ENCODE data around the gene CCL16. TPM values are rescaled to one million over a fixed set of nuclear protein-coding genes. Genes with fewer than 3 reads are reported as not detected.

Gene CCL16
- total RNA-seq, 1 donor from 2014 or later, result not detected

DNA sequence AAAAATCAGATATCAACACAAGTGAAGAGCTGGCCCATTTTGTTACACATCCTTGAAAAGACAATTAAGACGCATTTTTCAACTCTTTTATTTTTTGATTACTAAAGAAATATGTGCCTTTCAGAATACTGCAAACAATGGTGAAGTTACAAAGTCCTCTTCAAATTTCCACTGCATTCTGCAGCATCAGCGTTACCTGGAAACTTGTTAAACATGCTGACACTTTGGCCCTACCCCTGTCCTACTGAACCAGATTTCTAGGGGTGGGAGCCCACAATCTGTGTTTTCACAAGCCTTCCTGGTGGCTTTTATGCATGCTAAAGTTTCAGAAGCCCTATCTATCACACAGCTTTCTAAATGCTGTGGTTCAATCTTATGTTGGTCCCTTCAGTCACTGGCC, 9.8 kb upstream of the CCL16 start:
- Mint-ChIP-seq H3K27ac (ENCODE audit: unreplicated experiment) (no peak overlapping the region), H3K4me1 (ENCODE audit: low read depth, unreplicated experiment) (no peaks in the 10 kb centered on the region), H3K4me3 (ENCODE audit: unreplicated experiment) (no peak overlapping the region), H3K27me3 (ENCODE audit: unreplicated experiment) (no peaks in the 10 kb centered on the region), H3K9me3 (ENCODE audit: unreplicated experiment) (no peaks in the 10 kb centered on the region), H3K36me3 (ENCODE audit: unreplicated experiment) (no peaks in the 10 kb centered on the region)
- TF ChIP-seq, protein P1, sequence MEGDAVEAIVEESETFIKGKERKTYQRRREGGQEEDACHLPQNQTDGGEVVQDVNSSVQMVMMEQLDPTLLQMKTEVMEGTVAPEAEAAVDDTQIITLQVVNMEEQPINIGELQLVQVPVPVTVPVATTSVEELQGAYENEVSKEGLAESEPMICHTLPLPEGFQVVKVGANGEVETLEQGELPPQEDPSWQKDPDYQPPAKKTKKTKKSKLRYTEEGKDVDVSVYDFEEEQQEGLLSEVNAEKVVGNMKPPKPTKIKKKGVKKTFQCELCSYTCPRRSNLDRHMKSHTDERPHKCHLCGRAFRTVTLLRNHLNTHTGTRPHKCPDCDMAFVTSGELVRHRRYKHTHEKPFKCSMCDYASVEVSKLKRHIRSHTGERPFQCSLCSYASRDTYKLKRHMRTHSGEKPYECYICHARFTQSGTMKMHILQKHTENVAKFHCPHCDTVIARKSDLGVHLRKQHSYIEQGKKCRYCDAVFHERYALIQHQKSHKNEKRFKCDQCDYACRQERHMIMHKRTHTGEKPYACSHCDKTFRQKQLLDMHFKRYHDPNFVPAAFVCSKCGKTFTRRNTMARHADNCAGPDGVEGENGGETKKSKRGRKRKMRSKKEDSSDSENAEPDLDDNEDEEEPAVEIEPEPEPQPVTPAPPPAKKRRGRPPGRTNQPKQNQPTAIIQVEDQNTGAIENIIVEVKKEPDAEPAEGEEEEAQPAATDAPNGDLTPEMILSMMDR (IDR thresholded peaks at IDR 0.05; ENCODE audit: partially characterized antibody, unreplicated experiment), result no peak
- no peak for DNase-seq

DNA sequence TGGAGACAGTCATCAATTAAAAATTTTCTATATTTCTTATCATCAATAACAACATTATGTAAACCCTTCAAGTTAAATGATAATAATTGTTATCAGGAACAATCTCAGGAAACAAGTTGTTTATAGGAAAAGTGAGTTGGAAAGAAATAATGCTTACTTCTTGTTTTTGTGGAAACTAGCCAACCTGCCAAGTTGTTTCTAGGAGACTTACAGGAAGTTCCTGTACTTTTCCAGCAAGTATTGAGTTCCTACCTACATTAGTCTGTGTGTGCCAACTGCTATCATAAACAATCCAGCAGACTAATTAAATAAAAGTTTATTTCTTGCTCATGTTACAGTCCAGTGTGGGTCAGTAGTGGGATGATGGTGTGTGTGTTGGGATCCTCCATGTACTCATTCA, 6.9 kb upstream of the CCL16 start:
- no peak overlapping the region for H3K4me3 Mint-ChIP-seq (ENCODE audit: unreplicated experiment)
- TF ChIP-seq, protein P1 (IDR thresholded peaks at IDR 0.05; ENCODE audit: partially characterized antibody, unreplicated experiment), result no peak
- no peaks in the 10 kb centered on the region for H3K4me1 Mint-ChIP-seq (ENCODE audit: low read depth, unreplicated experiment)
- no peaks in the 10 kb centered on the region for H3K27me3 Mint-ChIP-seq (ENCODE audit: unreplicated experiment)
- DNase-seq, result no peak
- H3K9me3 Mint-ChIP-seq (ENCODE audit: unreplicated experiment), result no peaks in the 10 kb centered on the region
- no peak overlapping the region for H3K27ac Mint-ChIP-seq (ENCODE audit: unreplicated experiment)
- no peaks in the 10 kb centered on the region for H3K36me3 Mint-ChIP-seq (ENCODE audit: unreplicated experiment)

GRCh38 chr17:35986643-35987042, 5.3 kb upstream of the CCL16 start, which contains the start of gene CCL14:
Gene CCL14 (minus strand): TSS chr17:35986729. CDS start chr17:35986649, 80 bp downstream.
- Mint-ChIP-seq H3K4me1 (ENCODE audit: low read depth, unreplicated experiment) (no peaks in the 10 kb centered on the region), H3K27ac (ENCODE audit: unreplicated experiment) (no peak within 1 kb of the TSS), H3K36me3 (ENCODE audit: unreplicated experiment) (no peaks in the 10 kb centered on the region), H3K9me3 (ENCODE audit: unreplicated experiment) (no peaks in the 10 kb centered on the region), H3K27me3 (ENCODE audit: unreplicated experiment) (no peaks in the 10 kb centered on the region), H3K4me3 (ENCODE audit: unreplicated experiment) (no peak within 1 kb of the TSS)
- no peak for DNase-seq
- TF ChIP-seq, protein P1 (IDR thresholded peaks at IDR 0.05; ENCODE audit: partially characterized antibody, unreplicated experiment), result no peak

GRCh38 chr17:35984140-35984539, 2.8 kb upstream of the CCL16 start:
- H3K27me3 Mint-ChIP-seq (ENCODE audit: unreplicated experiment), result peaks cover 1% of the 10 kb centered on the region
- no peak overlapping the region for H3K4me3 Mint-ChIP-seq (ENCODE audit: unreplicated experiment)
- H3K27ac Mint-ChIP-seq (ENCODE audit: unreplicated experiment), result no peak overlapping the region
- H3K36me3 Mint-ChIP-seq (ENCODE audit: unreplicated experiment), result no peaks in the 10 kb centered on the region
- TF ChIP-seq, protein P1 (IDR thresholded peaks at IDR 0.05; ENCODE audit: partially characterized antibody, unreplicated experiment), result no peak
- no peaks in the 10 kb centered on the region for H3K4me1 Mint-ChIP-seq (ENCODE audit: low read depth, unreplicated experiment)
- no peaks in the 10 kb centered on the region for H3K9me3 Mint-ChIP-seq (ENCODE audit: unreplicated experiment)
- DNase-seq, result no peak

DNA sequence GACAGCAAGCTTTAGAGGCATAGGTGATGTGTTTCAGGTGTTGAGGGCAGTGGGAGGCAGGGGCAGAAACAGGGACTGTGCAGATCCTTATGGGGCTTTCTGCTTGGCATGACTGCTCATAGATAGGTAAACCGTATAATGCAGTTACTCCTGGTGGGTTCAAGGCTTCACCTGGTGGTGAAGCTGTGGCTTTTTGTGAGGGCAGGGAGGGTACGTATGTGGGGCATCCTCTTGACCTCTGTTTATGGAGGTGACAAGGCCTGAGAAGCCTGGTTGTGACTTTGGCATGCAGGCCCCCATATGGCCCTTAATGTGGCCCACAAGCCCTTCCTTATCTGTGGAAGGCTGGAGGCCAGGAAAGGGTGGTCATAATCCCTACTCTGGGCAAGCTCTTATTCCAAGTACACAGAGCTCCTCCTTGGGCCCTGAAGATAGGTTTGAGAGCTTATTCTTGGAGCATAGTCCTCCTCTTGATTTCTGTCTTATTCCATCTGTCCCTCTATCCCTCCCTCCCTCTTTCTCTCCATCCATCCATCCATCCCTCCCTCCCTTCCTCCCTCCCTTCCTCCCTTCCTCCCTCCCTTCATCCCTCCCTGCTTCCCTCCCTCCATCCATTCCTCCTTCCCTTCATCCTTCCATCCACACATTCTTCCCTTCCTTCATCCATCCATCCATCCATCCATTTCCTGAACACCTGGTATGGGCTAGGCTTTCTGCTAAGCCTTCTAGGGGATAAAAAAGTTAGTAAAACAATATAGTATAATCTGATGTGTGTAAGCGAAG, 1.3 kb upstream of the CCL16 start:
- Mint-ChIP-seq H3K27ac (ENCODE audit: unreplicated experiment) (no peak overlapping the region), H3K36me3 (ENCODE audit: unreplicated experiment) (no peaks in the 10 kb centered on the region), H3K27me3 (ENCODE audit: unreplicated experiment) (peaks cover 4% of the 10 kb centered on the region), H3K9me3 (ENCODE audit: unreplicated experiment) (no peaks in the 10 kb centered on the region), H3K4me3 (ENCODE audit: unreplicated experiment) (no peak overlapping the region), H3K4me1 (ENCODE audit: low read depth, unreplicated experiment) (no peaks in the 10 kb centered on the region)
- no peak for DNase-seq
- TF ChIP-seq, protein P1 (IDR thresholded peaks at IDR 0.05; ENCODE audit: partially characterized antibody, unreplicated experiment), result no peak

Data from glutamatergic neuron (in vitro differentiated cells).